Measurements from ENCODE around the gene GRK5.

DNA sequence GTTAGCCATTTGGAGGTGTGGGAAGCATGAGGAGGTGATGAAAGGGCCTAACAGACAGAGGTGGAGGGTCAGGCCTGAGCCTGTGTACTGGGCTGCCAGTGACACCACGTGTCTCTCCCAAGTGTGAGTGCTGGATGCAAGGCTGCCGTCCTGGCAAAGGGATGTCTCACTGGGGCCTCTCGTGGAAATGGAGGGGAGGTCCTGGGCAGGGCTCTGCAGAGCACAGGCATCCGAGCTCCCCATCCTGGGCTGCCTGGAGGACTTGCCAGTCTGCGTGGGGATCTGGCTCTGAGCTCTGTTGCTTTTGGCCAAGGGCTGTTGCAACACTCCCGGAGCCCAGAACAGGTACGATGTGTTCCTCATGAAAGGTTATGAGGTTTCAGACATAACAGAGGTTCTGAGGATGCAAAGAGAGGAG, 77.3 kb downstream of the GRK5 start:
- TF ChIP-seq, protein P1, sequence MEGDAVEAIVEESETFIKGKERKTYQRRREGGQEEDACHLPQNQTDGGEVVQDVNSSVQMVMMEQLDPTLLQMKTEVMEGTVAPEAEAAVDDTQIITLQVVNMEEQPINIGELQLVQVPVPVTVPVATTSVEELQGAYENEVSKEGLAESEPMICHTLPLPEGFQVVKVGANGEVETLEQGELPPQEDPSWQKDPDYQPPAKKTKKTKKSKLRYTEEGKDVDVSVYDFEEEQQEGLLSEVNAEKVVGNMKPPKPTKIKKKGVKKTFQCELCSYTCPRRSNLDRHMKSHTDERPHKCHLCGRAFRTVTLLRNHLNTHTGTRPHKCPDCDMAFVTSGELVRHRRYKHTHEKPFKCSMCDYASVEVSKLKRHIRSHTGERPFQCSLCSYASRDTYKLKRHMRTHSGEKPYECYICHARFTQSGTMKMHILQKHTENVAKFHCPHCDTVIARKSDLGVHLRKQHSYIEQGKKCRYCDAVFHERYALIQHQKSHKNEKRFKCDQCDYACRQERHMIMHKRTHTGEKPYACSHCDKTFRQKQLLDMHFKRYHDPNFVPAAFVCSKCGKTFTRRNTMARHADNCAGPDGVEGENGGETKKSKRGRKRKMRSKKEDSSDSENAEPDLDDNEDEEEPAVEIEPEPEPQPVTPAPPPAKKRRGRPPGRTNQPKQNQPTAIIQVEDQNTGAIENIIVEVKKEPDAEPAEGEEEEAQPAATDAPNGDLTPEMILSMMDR (IDR thresholded peaks at IDR 0.05): no peak
- no peak for TF ChIP-seq POLR2A (IDR thresholded peaks at IDR 0.05)

Data from right lobe of liver (tissue), 4 donors.